ENCODE measurements around the gene TRMT112.

The TRMT112 gene

DNA sequence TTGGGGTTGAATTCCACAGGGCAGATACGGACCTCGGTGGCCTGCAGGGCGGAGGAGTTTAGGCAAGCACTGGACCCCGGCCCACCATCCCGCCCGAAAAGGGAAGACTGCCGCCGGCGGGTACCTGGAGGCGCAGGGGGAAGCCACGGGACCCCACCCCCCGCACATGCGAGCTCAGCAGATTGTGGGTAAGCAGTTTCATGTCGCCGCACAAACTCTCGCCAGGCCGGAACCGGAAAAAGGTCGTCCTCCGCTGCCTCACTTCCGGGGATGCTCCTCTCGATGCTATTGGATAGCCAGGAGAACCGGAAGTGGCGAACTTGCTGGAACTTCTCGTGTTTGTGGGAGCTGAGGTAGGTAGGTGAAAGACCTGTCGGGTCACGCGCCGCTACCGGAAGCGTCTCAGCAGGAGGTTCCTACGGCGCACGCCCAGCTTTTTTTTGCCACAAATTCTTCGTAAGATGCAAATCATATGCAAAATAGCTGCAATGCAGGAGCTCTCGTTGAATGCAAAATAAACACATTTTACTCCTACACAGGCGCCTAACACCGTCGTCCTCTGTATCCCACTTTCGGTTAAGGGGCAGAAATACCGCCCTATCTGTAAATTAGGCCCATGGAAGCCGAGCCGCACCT, at the start of gene TRMT112:
TSS of gene TRMT112 (minus strand) at position 235 of the 636 bp plus-strand sequence. CDS start at position 202, 33 bp downstream.
- peak; percentile 72 for FAIRE-seq

DNA sequence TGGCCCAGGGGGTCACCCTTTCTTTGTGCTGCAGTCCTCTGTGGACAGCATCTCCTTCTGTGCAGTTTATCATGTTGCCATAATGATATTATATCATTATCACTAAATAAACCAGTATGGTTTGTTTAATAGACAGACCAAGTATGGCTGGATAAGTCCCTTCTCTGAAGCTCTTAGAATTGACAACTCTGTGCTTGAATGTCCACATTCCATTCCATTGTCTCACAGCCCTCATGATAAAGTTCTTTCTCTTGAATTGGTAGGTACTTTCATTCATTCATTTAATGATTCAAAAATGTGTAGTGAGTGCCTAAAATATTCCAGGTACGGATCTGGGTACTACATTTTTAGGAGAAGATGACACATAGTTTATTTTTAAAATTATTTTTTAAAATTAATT, 49.4 kb upstream of the TRMT112 start:
- FAIRE-seq (no peak), DNase-seq (ENCODE audit: insufficient read length, low spot score) (no peak)

More for the DNA sequence above, at the start of gene TRMT112:
- DNase-seq (ENCODE audit: insufficient read length, low spot score) = peak; percentile 94

DNA sequence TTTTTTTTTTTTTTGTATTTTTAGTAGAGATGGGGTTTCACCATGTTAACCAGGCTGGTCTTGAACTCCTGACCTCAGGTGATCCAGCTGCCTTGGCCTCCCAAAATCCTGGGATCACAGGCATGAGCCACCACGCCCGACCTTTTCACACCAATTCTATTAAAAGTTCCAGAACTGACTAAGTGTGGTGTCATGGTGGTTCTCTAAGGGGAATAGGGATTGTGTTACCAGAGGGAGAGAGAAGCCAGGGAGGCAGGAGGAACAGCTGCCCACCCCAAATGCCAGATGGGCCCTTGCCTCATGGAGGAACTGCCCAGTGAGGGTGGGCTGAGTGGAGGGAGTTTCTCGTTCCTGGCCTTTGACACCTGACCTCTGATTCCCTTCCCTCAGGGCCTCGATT, 47.6 kb upstream of the TRMT112 start:
- no peak for FAIRE-seq

DNA sequence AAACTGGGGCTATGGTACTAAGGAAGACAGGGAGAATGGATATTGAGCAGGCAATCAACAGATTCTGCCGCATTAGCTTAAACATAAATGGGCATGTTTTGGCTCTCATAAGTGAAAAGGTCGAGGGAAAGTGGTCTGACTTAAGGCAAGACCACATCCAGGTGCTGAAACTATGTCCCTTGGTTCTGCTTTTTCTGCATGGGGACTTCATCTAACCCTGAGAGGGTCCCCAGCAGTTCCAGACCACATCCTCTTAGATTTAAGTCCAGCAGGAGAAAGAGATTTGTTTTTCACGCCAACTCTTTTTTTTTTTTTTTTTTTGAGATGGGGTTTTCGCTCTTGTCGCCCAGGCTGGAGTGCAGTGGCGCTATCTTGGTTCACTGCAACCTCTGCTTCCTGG, 47.1 kb upstream of the TRMT112 start:
- no peak for DNase-seq (ENCODE audit: insufficient read length, low spot score)
- no peak for FAIRE-seq

More for the DNA sequence above, 47.6 kb upstream of the TRMT112 start:
- DNase-seq (ENCODE audit: insufficient read length, low spot score) = no peak

DNA sequence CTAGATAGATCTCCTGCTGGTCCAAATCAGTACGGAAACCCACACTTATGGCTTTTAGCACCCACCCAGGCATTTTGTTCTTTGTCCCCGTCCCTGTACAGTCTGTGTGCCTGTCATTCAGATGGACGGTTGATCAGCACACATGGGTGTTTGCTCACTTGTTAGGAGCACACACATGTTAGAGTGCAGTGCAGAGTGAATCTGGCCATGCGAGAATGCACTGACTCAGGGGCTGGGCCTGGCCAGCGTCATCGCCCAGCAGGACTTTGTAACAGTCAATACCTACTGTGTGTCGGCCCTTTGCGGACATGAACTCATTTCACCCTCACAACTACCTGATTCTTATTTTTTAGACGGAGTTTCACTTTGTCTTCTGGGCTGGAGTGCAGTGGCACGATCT, 45.0 kb upstream of the TRMT112 start:
- FAIRE-seq (no peak), DNase-seq (ENCODE audit: insufficient read length, low spot score) (no peak)

DNA sequence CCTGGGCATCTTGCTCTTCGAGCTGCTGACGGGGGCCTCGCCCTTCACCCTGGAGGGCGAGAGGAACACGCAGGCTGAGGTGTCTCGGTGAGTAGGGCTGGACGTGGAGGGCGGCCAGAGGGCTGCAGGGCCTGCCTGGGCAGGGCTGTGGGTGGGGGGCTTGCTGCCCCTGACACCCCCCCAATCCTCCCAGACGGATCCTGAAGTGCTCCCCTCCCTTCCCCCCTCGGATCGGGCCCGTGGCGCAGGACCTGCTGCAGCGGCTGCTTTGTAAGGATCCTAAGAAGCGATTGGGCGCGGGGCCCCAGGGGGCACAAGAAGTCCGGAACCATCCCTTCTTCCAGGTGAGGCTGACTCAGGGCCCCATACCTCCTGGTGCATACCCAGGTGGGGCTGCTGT, 44.3 kb upstream of the TRMT112 start:
- DNase-seq (ENCODE audit: insufficient read length, low spot score) (no peak), FAIRE-seq (no peak)

DNA sequence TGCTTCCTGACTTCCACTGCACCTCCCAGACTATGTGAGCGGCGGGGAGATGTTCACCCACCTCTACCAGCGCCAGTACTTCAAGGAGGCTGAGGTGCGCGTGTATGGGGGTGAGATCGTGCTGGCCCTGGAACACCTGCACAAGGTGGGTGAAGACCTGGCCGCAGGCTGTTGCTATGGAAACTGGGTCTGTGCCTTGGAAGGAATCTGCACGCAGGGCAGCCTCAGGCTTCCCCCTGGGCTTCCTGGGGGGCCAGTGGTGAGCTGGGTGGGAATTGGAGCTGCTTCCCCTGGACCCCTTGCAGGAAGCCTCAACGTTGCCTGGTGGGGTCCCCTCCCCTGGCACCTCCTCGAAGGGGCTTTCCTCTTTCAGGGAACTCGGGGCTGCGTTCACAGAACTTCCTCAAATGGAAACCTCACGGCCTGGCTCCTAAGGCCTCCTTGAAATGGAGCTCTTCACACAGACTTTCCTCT, 43.1 kb upstream of the TRMT112 start:
- no peak for DNase-seq (ENCODE audit: insufficient read length, low spot score)
- FAIRE-seq = no peak

DNA sequence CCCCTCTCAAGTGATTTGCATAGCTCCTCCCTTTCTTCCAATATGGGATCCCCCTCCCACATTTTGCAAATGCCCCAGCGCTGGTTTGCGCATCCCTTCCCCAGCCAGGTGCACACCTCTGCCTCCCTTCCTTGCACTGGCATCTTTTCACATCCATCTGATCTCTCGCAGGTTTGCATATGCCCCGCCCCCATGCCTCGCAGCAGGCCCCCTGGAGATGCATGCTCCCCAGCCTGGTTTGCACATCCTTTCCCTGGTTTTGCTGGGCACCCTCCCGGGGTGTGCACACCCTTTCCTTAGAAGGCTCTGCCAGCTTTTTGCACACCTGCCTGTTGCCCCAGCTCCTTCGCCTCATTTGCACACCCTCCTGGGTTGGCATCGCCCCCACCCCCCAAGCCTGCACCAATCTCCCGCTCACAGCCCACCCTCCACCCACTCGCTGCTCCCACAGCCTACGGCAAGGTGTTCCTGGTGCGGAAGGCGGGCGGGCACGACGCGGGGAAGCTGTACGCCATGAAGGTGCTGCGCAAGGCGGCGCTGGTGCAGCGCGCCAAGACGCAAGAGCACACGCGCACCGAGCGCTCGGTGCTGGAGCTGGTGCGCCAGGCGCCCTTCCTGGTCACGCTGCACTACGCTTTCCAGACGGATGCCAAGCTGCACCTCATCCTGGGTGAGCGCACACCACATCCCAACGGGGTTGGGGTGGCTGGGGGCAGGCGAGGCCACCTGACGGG, 42.5 kb upstream of the TRMT112 start:
- DNase-seq (ENCODE audit: insufficient read length, low spot score) (no peak), FAIRE-seq (peak; percentile 49)

DNA sequence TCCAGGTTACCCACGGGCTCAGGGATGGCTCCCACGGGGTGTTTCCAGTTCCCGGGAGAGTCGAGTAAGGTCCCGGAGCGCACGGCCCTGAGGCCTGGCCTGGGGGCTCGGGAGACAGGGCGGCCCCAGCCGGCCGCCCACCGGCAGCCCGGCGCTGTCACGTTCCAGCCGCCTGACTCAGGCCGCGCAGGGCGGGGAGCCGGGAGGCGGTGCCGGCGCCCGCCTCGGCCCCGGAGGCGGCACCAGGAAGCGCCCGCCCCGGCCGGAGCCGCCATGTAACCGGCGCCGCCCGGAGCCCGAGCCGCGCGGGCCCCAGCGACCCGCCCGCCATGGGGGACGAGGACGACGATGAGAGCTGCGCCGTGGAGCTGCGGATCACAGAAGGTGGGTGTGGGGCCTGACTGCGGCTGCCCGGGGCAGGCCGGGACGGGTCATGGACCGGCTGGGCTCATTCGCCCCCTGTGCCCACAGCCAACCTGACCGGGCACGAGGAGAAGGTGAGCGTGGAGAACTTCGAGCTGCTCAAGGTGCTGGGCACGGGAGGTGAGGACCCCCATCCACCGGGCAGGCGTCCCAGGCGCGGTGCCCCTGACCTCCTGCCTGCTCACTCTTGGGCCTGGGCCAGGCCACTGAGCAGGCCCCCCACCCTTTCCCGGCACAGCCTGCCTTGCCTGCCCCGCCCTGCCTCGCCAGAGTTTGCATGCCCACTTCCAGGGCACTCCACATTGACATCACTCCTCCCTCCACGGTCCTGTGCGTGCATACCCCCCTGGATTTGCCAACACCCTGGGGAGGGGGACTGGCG, 41.8 kb upstream of the TRMT112 start, which contains the start of gene RPS6KA4:
TSS of gene RPS6KA4 (plus strand) at position 256 of the 805 bp plus-strand sequence. CDS start at position 330, 74 bp downstream.
- DNase-seq (ENCODE audit: insufficient read length, low spot score) = no peak
- no peak for FAIRE-seq

DNA sequence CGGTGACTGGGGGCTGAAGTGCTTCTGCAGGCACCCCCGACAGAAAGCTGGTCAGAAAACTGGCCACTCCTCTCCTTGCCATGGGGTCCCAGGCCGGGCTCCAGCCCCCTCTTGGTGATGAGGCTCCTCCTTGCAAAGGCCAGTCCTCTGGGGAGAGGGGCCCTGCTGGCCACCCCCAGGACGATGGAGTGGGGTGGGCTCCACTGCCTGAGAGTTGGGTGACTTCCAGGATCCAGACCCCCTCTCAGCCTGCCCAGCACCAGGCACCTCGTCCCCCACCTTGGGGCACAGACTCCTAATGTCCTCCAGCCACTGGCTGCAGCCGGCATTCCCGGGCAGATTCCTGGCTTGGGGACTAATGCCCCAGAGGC, 41.2 kb upstream of the TRMT112 start:
- DNase-seq (ENCODE audit: insufficient read length, low spot score) (no peak), FAIRE-seq (no peak)

DNA sequence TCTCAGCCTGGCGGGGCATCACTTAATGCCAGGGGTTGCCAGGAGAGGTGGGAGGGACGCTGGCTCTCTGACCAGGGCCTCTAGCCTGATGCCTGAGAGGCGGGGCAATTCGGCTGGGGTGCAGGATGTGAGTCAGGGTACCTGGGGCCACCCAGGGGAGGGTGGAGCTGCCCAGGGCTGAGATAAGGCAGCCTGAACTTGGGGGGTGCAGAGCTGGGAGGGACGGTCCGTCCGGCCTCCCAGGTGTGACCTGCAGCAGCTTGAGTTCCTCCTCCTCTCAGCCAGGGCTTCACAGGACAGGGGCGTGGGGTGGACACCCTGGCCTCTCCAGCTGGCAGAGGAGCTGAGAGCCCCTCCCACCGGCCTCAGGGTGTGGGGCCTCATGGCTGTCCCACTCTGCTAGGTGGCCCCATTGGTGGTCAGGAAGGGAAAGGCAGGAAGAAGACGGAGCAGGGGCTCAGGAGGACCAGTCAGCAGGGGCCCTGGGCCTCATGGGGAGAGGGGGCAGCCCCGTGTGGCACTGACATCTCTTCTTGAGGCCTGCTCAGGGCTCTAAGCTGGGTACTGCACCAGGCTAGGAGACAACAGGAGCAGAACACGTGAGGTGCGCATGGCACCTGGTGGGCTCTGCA, 40.7 kb upstream of the TRMT112 start:
- FAIRE-seq (no peak), DNase-seq (ENCODE audit: insufficient read length, low spot score) (no peak)

DNA sequence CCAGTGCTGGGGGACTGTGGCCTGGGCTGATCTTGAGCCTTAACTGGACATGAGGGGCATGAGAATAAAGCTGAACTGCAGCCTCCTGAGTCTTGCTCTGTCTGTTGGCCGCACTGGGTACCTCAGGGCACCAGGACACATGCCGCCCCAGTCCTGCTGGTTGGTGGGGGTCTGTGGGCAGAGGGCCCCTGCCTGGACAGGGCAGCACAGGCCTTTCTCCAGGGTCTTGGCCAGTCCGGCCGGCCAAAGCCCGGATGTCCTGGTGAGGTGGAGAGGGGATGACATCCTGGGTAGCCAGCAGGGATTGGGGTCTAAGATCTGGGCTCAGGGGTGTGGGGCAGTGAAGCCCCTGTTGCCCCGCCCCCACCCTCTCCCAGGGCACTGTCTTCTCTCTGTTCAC, 40.1 kb upstream of the TRMT112 start:
- DNase-seq (ENCODE audit: insufficient read length, low spot score) = no peak
- no peak for FAIRE-seq

DNA sequence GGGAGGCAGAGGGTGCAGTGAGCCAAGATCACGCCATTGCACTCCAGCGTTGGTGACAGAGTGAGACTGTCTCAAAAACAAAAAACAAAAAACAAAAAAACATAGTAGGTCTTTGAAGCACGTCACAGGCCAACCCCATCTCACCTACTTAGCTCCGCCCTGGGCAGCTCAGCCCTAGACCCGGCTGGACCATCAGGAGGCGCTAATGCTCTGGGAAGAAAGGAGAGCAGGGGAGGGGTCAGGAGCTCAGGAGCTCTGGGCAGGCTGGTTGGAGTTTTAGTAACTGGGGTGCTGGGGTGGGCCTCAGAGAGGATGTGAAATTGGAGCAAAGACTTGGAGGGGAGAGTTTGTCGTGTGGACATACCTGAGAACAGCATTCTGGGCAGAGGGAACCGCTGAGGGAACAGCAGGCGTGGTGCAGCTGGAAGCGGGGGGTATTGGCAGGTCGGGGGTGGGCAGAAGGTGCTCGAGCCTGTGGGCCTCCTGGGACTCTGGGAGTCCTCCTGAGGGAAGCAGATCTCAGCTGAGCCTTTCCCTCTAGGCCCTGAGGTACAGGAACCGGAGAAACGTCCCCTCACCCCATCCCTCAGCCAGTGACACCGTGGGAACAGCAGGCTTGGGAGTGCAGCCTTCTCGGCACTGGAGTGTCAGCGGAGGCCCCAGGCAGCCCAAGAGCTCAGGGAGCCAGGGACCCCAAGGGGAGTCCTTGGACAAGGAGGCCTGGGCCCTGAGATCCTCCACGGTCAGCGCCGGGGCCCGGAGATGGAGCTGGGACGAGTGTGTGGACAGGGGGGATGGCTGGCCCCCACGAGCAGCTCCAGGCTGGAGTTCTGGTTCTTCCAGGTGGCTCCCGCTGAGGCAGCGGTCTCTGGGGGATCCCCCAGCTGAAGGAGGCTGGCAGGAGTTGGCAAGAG, 39.4 kb upstream of the TRMT112 start:
- no peak for FAIRE-seq
- DNase-seq (ENCODE audit: insufficient read length, low spot score) = no peak

DNA sequence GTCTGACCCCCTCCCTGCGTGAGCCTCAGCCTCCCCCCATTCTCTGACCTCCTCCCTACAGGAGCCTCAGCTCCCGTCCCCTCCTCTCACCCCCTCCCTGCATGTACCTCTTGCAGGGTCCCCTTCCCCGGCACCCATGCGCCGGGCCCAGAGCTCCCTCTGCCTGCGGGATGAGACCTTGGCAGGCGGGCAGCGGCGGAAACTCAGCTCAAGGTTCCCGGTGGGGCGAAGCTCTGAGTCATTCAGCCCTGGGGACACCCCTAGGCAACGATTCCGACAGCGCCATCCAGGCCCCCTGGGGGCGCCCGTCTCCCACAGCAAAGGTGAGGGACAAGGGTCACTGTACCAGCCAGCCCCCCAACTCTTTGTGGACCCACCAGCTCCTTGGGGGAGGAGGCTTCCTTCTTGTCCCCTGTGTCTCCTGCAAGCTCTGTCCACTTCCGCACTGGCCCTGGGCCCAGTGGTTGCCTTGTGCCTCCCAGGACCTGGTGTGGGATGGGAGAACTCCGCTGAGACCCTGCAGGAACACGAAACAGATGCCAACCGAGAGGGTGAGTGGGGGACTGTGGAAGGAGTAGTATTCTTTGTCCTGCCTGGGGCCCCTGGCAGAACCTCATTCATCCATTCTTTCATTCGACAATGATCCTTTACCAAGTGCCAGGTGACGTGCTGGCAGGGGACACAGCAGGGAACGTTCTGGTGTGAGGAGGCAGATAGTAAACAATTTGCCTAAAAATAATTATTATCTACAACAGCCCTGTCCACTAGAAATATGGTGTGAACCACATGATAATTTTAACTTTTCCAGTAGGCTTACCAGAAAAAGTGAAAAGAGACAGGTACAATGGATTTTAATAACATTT, 38.0 kb upstream of the TRMT112 start:
- DNase-seq (ENCODE audit: insufficient read length, low spot score) = peak; percentile 91
- FAIRE-seq = no peak

DNA sequence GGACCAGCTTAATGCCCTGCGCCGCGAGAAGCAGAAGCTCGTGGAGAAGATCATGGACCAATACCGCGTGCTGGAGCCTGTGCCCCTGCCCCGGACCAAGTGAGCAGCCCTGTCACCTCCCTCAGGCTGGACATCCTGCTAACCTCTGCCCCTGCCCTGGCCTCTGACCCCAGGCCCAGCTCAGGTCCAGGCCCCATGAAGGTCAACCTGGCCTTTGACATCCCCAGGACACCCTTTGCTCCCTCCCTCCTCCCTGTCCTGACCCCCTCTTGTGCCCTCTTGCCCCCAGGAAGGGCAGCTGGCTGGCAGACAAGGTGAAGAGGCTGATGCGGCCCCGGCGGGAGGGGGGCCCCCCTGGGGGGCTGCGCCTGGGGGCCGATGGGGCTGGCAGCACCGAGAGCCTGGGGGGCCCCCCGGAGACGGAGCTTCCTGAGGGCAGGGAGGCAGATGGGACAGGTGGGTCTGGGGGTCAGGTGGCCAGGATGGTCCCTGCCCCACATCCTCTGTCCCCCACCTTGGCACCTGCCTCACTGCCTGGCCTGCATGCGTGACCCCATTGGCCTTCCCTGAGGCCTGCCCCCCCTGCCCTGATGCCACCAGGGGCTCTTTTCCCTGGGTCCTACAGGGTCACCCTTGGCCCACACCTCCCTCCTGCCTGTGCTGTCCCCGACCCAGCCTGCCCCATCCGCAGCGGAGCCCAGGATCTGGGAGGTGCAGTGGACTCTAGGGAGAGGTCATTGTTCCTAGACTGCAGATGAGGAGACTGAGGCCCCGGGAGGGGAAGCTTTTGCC, 36.6 kb upstream of the TRMT112 start:
- DNase-seq (ENCODE audit: insufficient read length, low spot score) (no peak), FAIRE-seq (no peak)

DNA sequence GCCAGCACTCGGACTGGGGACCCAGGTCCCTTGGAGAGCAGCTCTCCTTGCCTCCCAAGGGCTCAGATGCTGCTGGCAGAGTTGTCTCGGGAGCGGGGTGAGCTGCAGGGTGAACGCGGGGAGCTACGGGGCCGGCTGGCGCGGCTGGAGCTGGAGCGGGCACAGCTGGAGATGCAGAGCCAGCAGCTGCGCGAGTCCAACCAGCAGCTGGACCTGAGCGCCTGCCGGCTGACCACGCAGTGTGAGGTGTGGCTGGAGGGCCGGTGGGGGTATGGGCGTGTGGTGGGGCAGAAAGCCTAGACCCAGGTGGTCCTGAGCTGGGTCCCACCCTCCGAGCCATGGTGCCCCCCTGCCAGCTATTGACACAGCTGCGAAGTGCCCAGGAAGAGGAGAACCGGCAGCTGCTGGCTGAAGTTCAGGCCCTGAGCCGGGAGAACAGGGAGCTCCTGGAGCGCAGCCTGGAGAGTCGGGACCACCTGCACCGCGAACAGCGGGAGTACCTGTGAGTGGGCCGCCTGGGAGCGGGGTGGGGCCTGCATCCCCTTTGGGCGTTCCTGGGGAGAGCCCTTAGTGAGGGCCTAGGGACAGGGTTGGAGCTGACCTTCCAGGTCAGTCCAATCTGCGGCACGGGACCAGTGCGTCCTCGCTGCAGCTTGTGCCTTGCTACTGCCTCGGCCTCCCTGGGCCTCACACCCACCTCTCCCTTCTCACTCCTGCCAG, 35.8 kb upstream of the TRMT112 start:
- FAIRE-seq (no peak), DNase-seq (ENCODE audit: insufficient read length, low spot score) (no peak)
